BJ (cell line): ENCODE measurements around the gene RPAP3. TPM values are rescaled to one million over a fixed set of nuclear protein-coding genes. Genes with fewer than 3 reads are reported as not detected.

ENCODE experiments used
- CTCF ChIA-PET: fragments of 350-600 bp; formaldehyde crosslinking; extraction: SDS; loops from one replicate; lab custom pipeline; 2021; ENCODE audit warnings: antibody characterized with exemption, inconsistent platforms; lab: Yijun Ruan, JAX
- POLR2A ChIA-PET: fragments of 300-600 bp; sonication (Branson Sonifier 250); formaldehyde crosslinking; extraction: SDS; loops from one replicate; lab custom pipeline; 2021; ENCODE audit warnings: antibody characterized with exemption; lab: Charles Lee
- DNase-seq: peaks from one replicate; pipeline ENCODE4 v3.0.0-alpha.2; 2011; ENCODE audit warnings: low read depth
- H3K27me3 ChIP-seq: 2 replicates; pipeline ENCODE4 v1.6.0; 2011; ENCODE audit warnings: low read length; ENCODE audit not compliant: control insufficient read depth, insufficient read depth
- H3K36me3 ChIP-seq: 2 replicates; pipeline ENCODE4 v1.5.1; 2011; ENCODE audit warnings: low read length; ENCODE audit not compliant: control insufficient read depth, insufficient read depth
- H3K4me3 ChIP-seq: 2 replicates; pipeline ENCODE4 v1.5.1; 2011; ENCODE audit warnings: low read depth, mild to moderate bottlenecking, control low read depth, low read length
- polyA plus RNA-seq: library from polyadenylated mRNA; depleted of rRNA; stranded (reverse); fragments of >200 nt; gene quantifications from 2 replicates; pipeline ENCODE4 v1.2.3, GENCODE V29; 2011
- TF ChIP-seq, protein P1 (sequence below): IDR thresholded peaks from 2 replicates; pipeline ENCODE4 v1.5.1; 2011; ENCODE audit warnings: low read depth, mild to moderate bottlenecking, control low read depth, inconsistent platforms, low read length, moderate library complexity; ENCODE audit not compliant: insufficient read depth

The RPAP3 gene
- polyA plus RNA-seq, 1 experiment: 6.1 TPM

DNA sequence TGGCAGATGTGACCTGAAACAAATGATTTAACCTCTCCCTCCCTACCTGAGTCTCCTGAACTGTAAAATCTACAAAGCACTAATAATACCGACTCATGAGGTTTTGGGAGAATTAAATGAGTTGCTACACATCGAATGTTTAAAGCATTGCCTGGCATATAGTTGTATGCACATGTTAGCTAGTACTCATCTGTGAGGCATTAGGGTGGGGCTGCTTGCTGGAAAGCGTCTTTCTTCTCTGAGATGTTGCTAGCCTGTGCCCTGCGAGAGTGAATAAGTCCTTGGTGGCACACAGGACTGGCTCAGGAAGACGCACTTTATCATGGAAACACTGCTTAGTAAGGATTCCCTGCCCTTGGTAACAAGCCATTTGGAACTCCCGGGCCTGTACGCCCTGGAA, 46.7 kb upstream of the RPAP3 start:
- DNase-seq: no peak
- ChIA-PET POLR2A (no interaction called here), CTCF (interaction anchor here (1.8 to 9.5 kb wide), 5 partner anchors 10 to 86 kb away, joined by 4 to 107 read pairs (median 12); no protein-coding TSS in a partner anchor)
- H3K27me3 ChIP-seq: 0 out of 2 replicates have a peak, but pooled peaks cover 1% of the 10 kb centered on the region
- TF ChIP-seq, protein P1, sequence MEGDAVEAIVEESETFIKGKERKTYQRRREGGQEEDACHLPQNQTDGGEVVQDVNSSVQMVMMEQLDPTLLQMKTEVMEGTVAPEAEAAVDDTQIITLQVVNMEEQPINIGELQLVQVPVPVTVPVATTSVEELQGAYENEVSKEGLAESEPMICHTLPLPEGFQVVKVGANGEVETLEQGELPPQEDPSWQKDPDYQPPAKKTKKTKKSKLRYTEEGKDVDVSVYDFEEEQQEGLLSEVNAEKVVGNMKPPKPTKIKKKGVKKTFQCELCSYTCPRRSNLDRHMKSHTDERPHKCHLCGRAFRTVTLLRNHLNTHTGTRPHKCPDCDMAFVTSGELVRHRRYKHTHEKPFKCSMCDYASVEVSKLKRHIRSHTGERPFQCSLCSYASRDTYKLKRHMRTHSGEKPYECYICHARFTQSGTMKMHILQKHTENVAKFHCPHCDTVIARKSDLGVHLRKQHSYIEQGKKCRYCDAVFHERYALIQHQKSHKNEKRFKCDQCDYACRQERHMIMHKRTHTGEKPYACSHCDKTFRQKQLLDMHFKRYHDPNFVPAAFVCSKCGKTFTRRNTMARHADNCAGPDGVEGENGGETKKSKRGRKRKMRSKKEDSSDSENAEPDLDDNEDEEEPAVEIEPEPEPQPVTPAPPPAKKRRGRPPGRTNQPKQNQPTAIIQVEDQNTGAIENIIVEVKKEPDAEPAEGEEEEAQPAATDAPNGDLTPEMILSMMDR: no peak
- H3K4me3 ChIP-seq: no peak overlapping the region
- H3K36me3 ChIP-seq: no peaks in the 10 kb centered on the region

DNA sequence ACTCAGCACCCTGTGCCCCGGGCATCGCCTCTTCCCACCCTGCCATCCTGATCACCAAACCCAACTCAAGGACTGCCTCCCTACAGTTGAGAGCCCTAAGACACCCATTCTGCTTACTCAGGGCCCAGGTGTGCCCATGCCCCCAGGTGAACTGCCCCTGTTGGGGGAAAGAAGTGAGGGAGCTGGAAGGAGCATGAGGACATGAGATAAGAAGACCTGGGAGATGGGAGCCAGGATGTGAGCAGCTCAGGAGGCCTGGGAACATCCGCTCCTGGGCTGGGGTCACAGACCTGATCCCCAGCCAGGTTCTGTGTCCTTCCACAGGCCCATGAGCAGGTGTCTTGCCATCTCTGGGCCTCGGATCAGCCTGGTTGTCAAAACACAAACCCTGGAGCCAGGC, 46.3 kb upstream of the RPAP3 start:
- no peaks in the 10 kb centered on the region for H3K36me3 ChIP-seq
- ChIA-PET POLR2A (no interaction called here), CTCF (interaction anchor here (1.8 to 9.5 kb wide), 5 partner anchors 9 to 86 kb away, joined by 4 to 107 read pairs (median 12); no protein-coding TSS in a partner anchor)
- 0 out of 2 replicates have a peak, but pooled peaks cover 1% of the 10 kb centered on the region for H3K27me3 ChIP-seq
- TF ChIP-seq, protein P1: no peak
- H3K4me3 ChIP-seq: no peak overlapping the region
- no peak for DNase-seq

DNA sequence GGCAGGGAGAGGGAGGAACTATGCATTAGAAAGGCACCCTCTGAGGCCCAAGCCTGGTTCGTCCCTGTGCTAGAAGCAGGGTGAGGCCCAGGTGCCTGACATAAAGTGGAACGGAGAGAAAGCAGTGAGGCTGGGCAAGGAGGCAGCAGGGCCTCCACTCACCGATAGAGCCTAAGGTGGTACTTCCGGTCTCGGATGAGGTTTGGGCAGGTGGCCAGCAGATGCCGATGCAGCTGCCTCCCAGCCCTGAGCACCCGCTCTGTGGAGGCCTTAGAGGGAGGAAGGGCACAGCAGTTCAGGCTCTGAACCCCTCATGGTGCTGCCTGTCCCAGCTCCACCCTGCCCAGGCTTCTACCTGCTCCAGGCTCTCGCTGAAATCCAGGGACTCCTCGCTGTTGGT, 45.7 kb upstream of the RPAP3 start:
- DNase-seq: no peak
- TF ChIP-seq, protein P1: no peak
- ChIA-PET CTCF (interaction anchor here (1.8 to 9.5 kb wide), 5 partner anchors 9 to 87 kb away, joined by 4 to 107 read pairs (median 12); no protein-coding TSS in a partner anchor), POLR2A (no interaction called here)
- H3K27me3 ChIP-seq: 0 out of 2 replicates have a peak, but pooled peaks cover 1% of the 10 kb centered on the region
- no peak overlapping the region for H3K4me3 ChIP-seq
- no peaks in the 10 kb centered on the region for H3K36me3 ChIP-seq

DNA sequence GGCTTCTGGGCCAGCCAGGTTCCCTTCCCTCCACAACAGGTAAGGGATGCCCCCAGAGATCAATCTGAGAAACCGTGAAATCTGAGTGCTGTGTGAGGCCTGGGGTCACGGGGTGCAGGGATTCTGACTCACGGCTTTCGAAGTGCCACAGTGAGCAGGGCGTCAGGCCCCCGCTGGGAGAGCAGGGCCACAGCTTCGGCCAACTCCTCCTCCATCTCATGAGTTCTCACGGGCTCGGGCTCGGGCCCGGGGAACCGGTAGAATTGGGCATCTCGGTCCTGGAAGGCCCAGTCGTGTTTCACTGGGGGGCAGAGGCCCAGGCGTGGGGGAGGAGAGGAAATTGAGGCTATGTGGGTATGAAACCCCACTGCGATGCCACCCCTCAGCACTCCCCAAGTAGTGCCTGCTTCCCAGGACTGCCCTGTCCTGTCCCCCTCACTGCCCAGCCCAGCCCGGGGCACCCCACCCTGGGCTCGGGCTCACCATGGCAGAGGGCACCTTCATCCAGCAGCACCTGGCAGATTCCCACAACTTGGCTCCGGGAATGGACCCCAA, 45.2 kb upstream of the RPAP3 start:
- ChIA-PET POLR2A (no interaction called here), CTCF (interaction anchor here (1.8 to 9.5 kb wide), 5 partner anchors 8 to 87 kb away, joined by 4 to 107 read pairs (median 12); no protein-coding TSS in a partner anchor)
- TF ChIP-seq, protein P1: no peak
- H3K36me3 ChIP-seq: no peaks in the 10 kb centered on the region
- no peak overlapping the region for H3K4me3 ChIP-seq
- 0 out of 2 replicates have a peak, but pooled peaks cover 1% of the 10 kb centered on the region for H3K27me3 ChIP-seq
- no peak for DNase-seq

DNA sequence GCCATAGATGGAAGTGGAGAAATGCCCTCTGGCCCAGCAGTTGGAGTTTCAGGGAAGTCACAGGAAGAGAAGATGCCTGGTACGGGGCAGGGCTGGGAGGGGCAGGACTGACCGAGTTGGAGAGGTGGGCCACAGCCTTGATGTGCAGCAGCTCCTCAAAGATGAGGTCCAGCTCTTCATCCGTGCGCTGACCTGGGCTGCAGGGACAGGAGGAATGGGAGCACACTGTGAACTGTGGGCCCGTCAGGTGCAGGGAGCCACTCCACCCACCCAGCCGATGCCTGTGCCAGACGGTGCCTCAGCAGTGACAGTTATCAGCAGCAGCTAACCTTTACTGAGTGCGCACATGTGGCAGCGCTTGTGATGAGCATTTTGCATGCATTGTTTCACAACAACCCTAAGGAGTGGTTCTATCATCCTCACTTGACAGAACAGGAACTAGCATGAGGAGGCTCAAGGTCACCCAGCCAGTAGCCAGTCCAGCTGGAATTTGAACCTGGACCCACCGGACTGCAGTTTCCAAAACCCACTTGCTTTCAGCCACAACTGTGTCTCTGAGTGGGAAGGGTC, 44.5 kb upstream of the RPAP3 start:
- ChIA-PET CTCF (interaction anchor here (2.8 to 6.9 kb wide), 2 partner anchors 8 to 88 kb away, joined by 10 to 107 read pairs; no protein-coding TSS in a partner anchor), POLR2A (no interaction called here)
- Histone ChIP-seq H3K27me3 (peaks cover 2% of the 10 kb centered on the region), H3K36me3 (no peaks in the 10 kb centered on the region), H3K4me3 (no peak overlapping the region)
- DNase-seq: no peak
- TF ChIP-seq, protein P1: no peak
